Activated CD8-positive, alpha-beta T cell treated with anti-CD3 and anti-CD28 coated beads, Interleukin-2, amount 10 ng/mL, durations not matched to agents 7 days and 5 days (primary cell): ENCODE results near the gene TMEM175. TPM values are rescaled to one million over a fixed set of nuclear protein-coding genes. Genes with fewer than 3 reads are reported as not detected.
A peak's percentile ranks its signal among the peaks of the same experiment; 100 is the strongest.

Experiments used
- ATAC-seq: fragments of 150-1000 bp; cut with Tn5 transposase; one replicate; pipeline ENCODE4 v1.10.0; 2021; ENCODE audit warnings: moderate library complexity
- CTCF ChIA-PET: fragments of 350-600 bp; sonication (Branson Sonifier 250); formaldehyde crosslinking; loops from one replicate; lab custom pipeline; 2021; ENCODE audit warnings: antibody characterized with exemption; lab: Charles Lee
- POLR2A ChIA-PET: fragments of 350-600 bp; sonication (Branson Sonifier 250); formaldehyde crosslinking; loops from one replicate; lab custom pipeline; 2021; ENCODE audit warnings: antibody characterized with exemption; lab: Charles Lee
- DNase-seq: peaks from one replicate; pipeline ENCODE4 v3.0.0-alpha.2; 2020
- H3K27ac Mint-ChIP-seq: one replicate; pipeline ENCODE4 v1.8.0; 2021; ENCODE audit warnings: mild to moderate bottlenecking, mixed read lengths
- H3K27me3 Mint-ChIP-seq: one replicate; pipeline ENCODE4 v1.8.0; 2021; ENCODE audit warnings: low read depth, mixed read lengths
- H3K36me3 Mint-ChIP-seq: one replicate; pipeline ENCODE4 v1.8.0; 2021; ENCODE audit warnings: low read depth, mixed read lengths
- H3K4me1 Mint-ChIP-seq: one replicate; pipeline ENCODE4 v1.8.0; 2021; ENCODE audit warnings: low read depth, mixed read lengths
- H3K4me3 Mint-ChIP-seq: one replicate; pipeline ENCODE4 v1.8.0; 2021; ENCODE audit warnings: mild to moderate bottlenecking, mixed read lengths
- H3K9me3 Mint-ChIP-seq: one replicate; pipeline ENCODE4 v1.8.0; 2022; ENCODE audit warnings: mixed read lengths; ENCODE audit not compliant: insufficient read depth
- total RNA-seq, 2 experiments: library from RNA; stranded (reverse); gene quantifications; one replicate each; pipeline ENCODE4 v1.2.3, GENCODE V29; 2021

TMEM175 gene
- total RNA-seq, 2 experiments from 2014 or later = 27.2 to 30.1 TPM

GRCh38 chr4:1000686-1001260 lies 68.5 kb downstream of the TMEM175 start:
- POLR2A ChIA-PET = no interaction called here
- CTCF ChIA-PET = no interaction called here
- DNase-seq (no peak), ATAC-seq (no peak)
- Mint-ChIP-seq H3K9me3 (no peaks in the 10 kb centered on the region), H3K36me3 (no peaks in the 10 kb centered on the region), H3K27ac (no peak overlapping the region), H3K4me1 (no peaks in the 10 kb centered on the region), H3K27me3 (peaks cover 41% of the 10 kb centered on the region), H3K4me3 (no peak overlapping the region)

- ChIA-PET POLR2A (no interaction called here), CTCF (interaction anchor here (0.8 kb wide), 1 partner anchor 14 kb away, joined by 3 read pairs; no protein-coding TSS in a partner anchor)
- Mint-ChIP-seq H3K27ac (no peak overlapping the region), H3K9me3 (no peaks in the 10 kb centered on the region), H3K4me3 (no peak overlapping the region), H3K4me1 (no peaks in the 10 kb centered on the region), H3K27me3 (peaks cover 45% of the 10 kb centered on the region), H3K36me3 (no peaks in the 10 kb centered on the region)
- ATAC-seq (no peak), DNase-seq (no peak)
Observed at GRCh38 chr4:1001561-1002130, 69.4 kb downstream of the TMEM175 start.

GRCh38 chr4:1002131-1002630 lies 69.9 kb downstream of the TMEM175 start:
- H3K27ac Mint-ChIP-seq = no peak overlapping the region
- ATAC-seq = peak; percentile 28
- H3K27me3 Mint-ChIP-seq = peaks cover 46% of the 10 kb centered on the region
- no peaks in the 10 kb centered on the region for H3K4me1 Mint-ChIP-seq
- no peaks in the 10 kb centered on the region for H3K36me3 Mint-ChIP-seq
- CTCF ChIA-PET = interaction anchor here (0.8 kb wide), 1 partner anchor 15 kb away, joined by 3 read pairs; no protein-coding TSS in a partner anchor
- no peak overlapping the region for H3K4me3 Mint-ChIP-seq
- POLR2A ChIA-PET = no interaction called here
- no peaks in the 10 kb centered on the region for H3K9me3 Mint-ChIP-seq
- no peak for DNase-seq

- peaks cover 50% of the 10 kb centered on the region for H3K27me3 Mint-ChIP-seq
Observed at GRCh38 chr4:1002631-1003251, 70.5 kb downstream of the TMEM175 start.

GRCh38 chr4:1003271-1004070 lies 71.2 kb downstream of the TMEM175 start:
- Mint-ChIP-seq H3K27me3 (peaks cover 51% of the 10 kb centered on the region), H3K36me3 (no peaks in the 10 kb centered on the region), H3K27ac (no peak overlapping the region), H3K9me3 (no peaks in the 10 kb centered on the region), H3K4me1 (peaks cover under 1% of the 10 kb centered on the region), H3K4me3 (no peak overlapping the region)
- ChIA-PET POLR2A (no interaction called here), CTCF (no interaction called here)
- ATAC-seq (no peak), DNase-seq (no peak)

More at GRCh38 chr4:1002631-1003251, 70.5 kb downstream of the TMEM175 start:
- no peak overlapping the region for H3K4me3 Mint-ChIP-seq
- CTCF ChIA-PET = interaction anchor here (0.8 kb wide), 1 partner anchor 15 kb away, joined by 3 read pairs; no protein-coding TSS in a partner anchor
- no peak for ATAC-seq
- H3K9me3 Mint-ChIP-seq = no peaks in the 10 kb centered on the region
- no peak for DNase-seq
- H3K4me1 Mint-ChIP-seq = no peaks in the 10 kb centered on the region
- H3K36me3 Mint-ChIP-seq = no peaks in the 10 kb centered on the region
- POLR2A ChIA-PET = no interaction called here
- no peak overlapping the region for H3K27ac Mint-ChIP-seq

DNA sequence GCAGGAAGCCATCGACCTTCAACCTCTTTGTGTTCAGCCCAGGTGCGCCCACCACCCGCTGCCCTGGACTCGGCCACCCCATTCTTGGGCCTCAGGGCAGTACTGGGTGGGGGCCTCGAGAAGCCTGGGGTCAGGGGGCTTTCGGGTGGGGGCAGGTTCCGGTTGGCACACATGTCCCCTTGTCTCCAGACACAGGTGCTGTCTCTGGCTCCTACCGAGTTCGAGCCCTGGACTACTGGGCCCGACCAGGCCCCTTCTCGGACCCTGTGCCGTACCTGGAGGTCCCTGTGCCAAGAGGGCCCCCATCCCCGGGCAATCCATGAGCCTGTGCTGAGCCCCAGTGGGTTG lies 71.8 kb downstream of the TMEM175 start:
- peaks cover 53% of the 10 kb centered on the region for H3K27me3 Mint-ChIP-seq
- DNase-seq = no peak
- no peak overlapping the region for H3K4me3 Mint-ChIP-seq
- H3K9me3 Mint-ChIP-seq = no peaks in the 10 kb centered on the region
- POLR2A ChIA-PET = no interaction called here
- peaks cover 6% of the 10 kb centered on the region for H3K4me1 Mint-ChIP-seq
- no peak overlapping the region for H3K27ac Mint-ChIP-seq
- no peaks in the 10 kb centered on the region for H3K36me3 Mint-ChIP-seq
- CTCF ChIA-PET = no interaction called here
- ATAC-seq = no peak

DNA sequence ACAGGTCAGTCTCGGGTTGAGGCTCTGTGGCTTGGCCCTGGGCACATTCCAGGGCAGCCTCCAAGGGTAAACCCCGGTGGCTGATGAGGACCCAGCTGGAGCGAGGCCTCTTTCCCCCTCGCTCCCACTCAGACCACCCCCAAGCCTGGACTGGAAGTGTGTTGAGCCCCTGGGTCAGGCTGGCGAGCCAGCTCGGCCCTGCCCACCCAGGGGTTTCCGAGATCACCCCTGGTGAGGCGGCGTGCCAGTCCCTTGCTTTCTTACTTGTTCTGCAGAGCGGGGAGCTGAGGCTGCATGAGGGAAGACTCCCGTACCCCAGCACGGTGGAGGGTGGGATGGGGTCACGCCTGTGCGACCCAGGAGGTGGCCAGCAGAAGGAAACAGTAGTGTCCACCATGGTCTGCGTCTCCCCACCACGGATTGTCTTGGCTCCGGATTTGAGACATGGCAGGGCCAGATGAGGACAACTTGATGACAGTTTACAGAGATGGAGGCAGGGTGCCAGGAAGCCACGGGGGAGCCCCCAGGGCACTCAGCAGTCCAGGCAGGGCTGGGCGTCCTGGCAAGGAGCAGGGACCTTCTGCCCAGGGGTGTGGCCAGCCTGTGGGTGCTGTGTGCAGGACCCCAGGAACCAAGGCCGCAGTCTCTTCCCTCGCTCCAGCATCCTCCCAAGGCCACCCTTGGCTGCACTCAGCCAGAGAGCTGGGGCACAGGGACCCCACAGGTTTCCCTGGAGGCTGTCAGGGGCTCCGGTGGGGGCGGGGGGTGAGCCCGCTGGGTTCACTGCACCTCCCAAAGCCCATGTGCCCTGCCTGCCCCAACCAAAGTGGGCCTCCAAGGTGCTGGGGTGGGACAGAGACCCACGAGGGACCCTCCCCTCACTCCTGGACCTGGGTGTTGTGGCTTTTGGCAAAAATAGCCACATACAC lies 72.6 kb downstream of the TMEM175 start:
- POLR2A ChIA-PET = no interaction called here
- Mint-ChIP-seq H3K4me1 (peaks cover 9% of the 10 kb centered on the region), H3K9me3 (no peaks in the 10 kb centered on the region), H3K4me3 (no peak overlapping the region), H3K36me3 (no peaks in the 10 kb centered on the region), H3K27ac (no peak overlapping the region), H3K27me3 (peaks cover 51% of the 10 kb centered on the region)
- ATAC-seq = no peak
- CTCF ChIA-PET = interaction anchor here (0.6 to 1.2 kb wide), 2 partner anchors 18 to 205 kb away, joined by 3 read pairs; partner anchors contain the start of gene IDUA
- no peak for DNase-seq

GRCh38 chr4:1006856-1007255 lies 74.6 kb downstream of the TMEM175 start:
- H3K36me3 Mint-ChIP-seq = no peaks in the 10 kb centered on the region
- H3K9me3 Mint-ChIP-seq = no peaks in the 10 kb centered on the region
- no peak for DNase-seq
- CTCF ChIA-PET = no interaction called here
- H3K27me3 Mint-ChIP-seq = peaks cover 42% of the 10 kb centered on the region
- no peak overlapping the region for H3K27ac Mint-ChIP-seq
- no peak for ATAC-seq
- peaks cover 14% of the 10 kb centered on the region for H3K4me1 Mint-ChIP-seq
- POLR2A ChIA-PET = no interaction called here
- H3K4me3 Mint-ChIP-seq = no peak overlapping the region

Other genes starting within 250 kb of the TMEM175 start
- gene SLC49A3, start 243.3 kb upstream of the TMEM175 start, total RNA-seq = under 1 TPM; 0.37 to 0.89 TPM
- 10 to 100 TPM; 33.5 to 36.2 TPM for gene PCGF3, start 226.6 kb upstream of the TMEM175 start, total RNA-seq
- under 1 TPM; 0.39 to 0.53 TPM for gene CPLX1, start 106.3 kb upstream of the TMEM175 start, total RNA-seq
- gene GAK, start 144 bp upstream of the TMEM175 start, total RNA-seq = 100 to 1,000 TPM; 155 to 163 TPM
- gene DGKQ, start 41.1 kb downstream of the TMEM175 start, total RNA-seq = 10 to 100 TPM; 15.9 to 16.2 TPM
- 10 to 100 TPM; 19.0 to 20.9 TPM for gene IDUA, start 54.6 kb downstream of the TMEM175 start, total RNA-seq
- under 1 TPM in 1 of 2 experiments, not detected in 1; 0.45 TPM for gene SLC26A1, start 60.9 kb downstream of the TMEM175 start, total RNA-seq
- gene FGFRL1, start 79.2 kb downstream of the TMEM175 start, total RNA-seq = 10 to 100 TPM in 1 of 2 experiments, 1 to 10 TPM in 1; 8.1 to 10.1 TPM
- 1 to 10 TPM; 2.0 to 2.7 TPM for gene RNF212, start 181.1 kb downstream of the TMEM175 start, total RNA-seq
- 10 to 100 TPM; 14.7 to 14.9 TPM for gene SPON2, start 240.1 kb downstream of the TMEM175 start, total RNA-seq